Mesothelial cell of epicardium (in vitro differentiated cells): ENCODE results near the gene AJAP1. TPM values are rescaled to one million over a fixed set of nuclear protein-coding genes. Genes with fewer than 3 reads are reported as not detected.

Source experiments
- DNase-seq, 2 experiments: peaks; one replicate each; pipeline ENCODE4 v3.0.0; 2021; ENCODE audit warnings: low spot score in 2 of 2; ENCODE audit not compliant: unreplicated experiment in 2 of 2
- H3K27ac Mint-ChIP-seq: 2 replicates; pipeline ENCODE4 v1.8.0; 2021; ENCODE audit warnings: mixed read lengths
- H3K27me3 Mint-ChIP-seq: 2 replicates; pipeline ENCODE4 v1.8.0; 2021; ENCODE audit warnings: low read depth, mixed read lengths
- H3K36me3 Mint-ChIP-seq: 2 replicates; pipeline ENCODE4 v1.8.0; 2021; ENCODE audit warnings: mixed read lengths
- H3K4me1 Mint-ChIP-seq: 2 replicates; pipeline ENCODE4 v1.8.0; 2021; ENCODE audit warnings: mixed read lengths
- H3K4me3 Mint-ChIP-seq: 2 replicates; pipeline ENCODE4 v1.8.0; 2021; ENCODE audit warnings: mild to moderate bottlenecking, moderate library complexity, mixed read lengths
- H3K9me3 Mint-ChIP-seq: 2 replicates; pipeline ENCODE4 v1.8.0; 2021; ENCODE audit warnings: mixed read lengths
- CTCF ChIP-seq: fragments of 200-600 bp; sonication (generic); IDR thresholded peaks from one replicate; pipeline ENCODE4 v1.5.0; 2021; ENCODE audit warnings: antibody characterized with exemption; ENCODE audit not compliant: unreplicated experiment
- total RNA-seq: library from RNA; stranded (reverse); gene quantifications from 3 replicates; pipeline ENCODE4 v1.2.1, GENCODE V29; 2021

The AJAP1 gene
- total RNA-seq, 1 donor from 2014 or later = 2.4 TPM

GRCh38 chr1:4801192-4801924, 146.9 kb downstream of the AJAP1 start:
- Mint-ChIP-seq H3K27me3 (peaks cover 17% of the 10 kb centered on the region), H3K36me3 (no peaks in the 10 kb centered on the region), H3K27ac (no peak overlapping the region), H3K4me3 (no peak overlapping the region), H3K4me1 (no peaks in the 10 kb centered on the region), H3K9me3 (peaks cover 10% of the 10 kb centered on the region)
- TF ChIP-seq CTCF = no peak
- DNase-seq = no peak

- Mint-ChIP-seq H3K9me3 (peaks cover 12% of the 10 kb centered on the region), H3K27ac (no peak overlapping the region), H3K4me3 (no peak overlapping the region), H3K27me3 (peaks cover 17% of the 10 kb centered on the region), H3K4me1 (no peaks in the 10 kb centered on the region), H3K36me3 (no peaks in the 10 kb centered on the region)
- no peak for DNase-seq
- TF ChIP-seq CTCF = no peak
These were observed 147.6 kb downstream of the AJAP1 start for GRCh38 chr1:4802024-4802423.

- no peaks in the 10 kb centered on the region for H3K36me3 Mint-ChIP-seq
- no peak for DNase-seq
- no peak for TF ChIP-seq CTCF
- H3K27me3 Mint-ChIP-seq = peaks cover 16% of the 10 kb centered on the region
- peaks cover 18% of the 10 kb centered on the region for H3K9me3 Mint-ChIP-seq
- no peak overlapping the region for H3K27ac Mint-ChIP-seq
- no peaks in the 10 kb centered on the region for H3K4me1 Mint-ChIP-seq
- H3K4me3 Mint-ChIP-seq = no peak overlapping the region
These were observed 148.9 kb downstream of the AJAP1 start for GRCh38 chr1:4803335-4803734.

- no peaks in the 10 kb centered on the region for H3K36me3 Mint-ChIP-seq
- peaks cover 29% of the 10 kb centered on the region for H3K9me3 Mint-ChIP-seq
These were observed 151.6 kb downstream of the AJAP1 start for GRCh38 chr1:4805987-4806386.

GRCh38 chr1:4820543-4820942, 166.1 kb downstream of the AJAP1 start:
- Mint-ChIP-seq H3K27me3 (peaks cover 1% of the 10 kb centered on the region), H3K9me3 (peaks cover 50% of the 10 kb centered on the region), H3K4me1 (no peaks in the 10 kb centered on the region)

More at GRCh38 chr1:4805987-4806386, 151.6 kb downstream of the AJAP1 start:
- TF ChIP-seq CTCF = no peak
- H3K27me3 Mint-ChIP-seq = peaks cover 11% of the 10 kb centered on the region
- no peaks in the 10 kb centered on the region for H3K4me1 Mint-ChIP-seq
- no peak for DNase-seq
- H3K4me3 Mint-ChIP-seq = no peak overlapping the region
- H3K27ac Mint-ChIP-seq = no peak overlapping the region

More at GRCh38 chr1:4820543-4820942, 166.1 kb downstream of the AJAP1 start:
- TF ChIP-seq CTCF = no peak
- Mint-ChIP-seq H3K27ac (no peak overlapping the region), H3K4me3 (no peak overlapping the region), H3K36me3 (peaks cover 3% of the 10 kb centered on the region)
- no peak for DNase-seq
